Pancreas (tissue), 10 donors: ENCODE data around the gene NRTN. TPM values are rescaled to one million over a fixed set of nuclear protein-coding genes. Genes with fewer than 3 reads are reported as not detected.
A peak's percentile ranks its signal among the peaks of the same experiment; 100 is the strongest.

ENCODE experiments used
- ATAC-seq, 4 donors: fragments of 200-7000 bp; cut with Tn5 transposase; one replicate each; pipeline versions ENCODE4 v1.8.0 to v1.9.1; 2020; ENCODE audit warnings: mild to moderate bottlenecking in 4 of 4, moderate library complexity in 4 of 4
- DNase-seq, 6 donors: peaks; one replicate each; pipeline ENCODE4 v3.0.0-alpha.2; 2020
- FAIRE-seq: peaks from 2 replicates; lab custom pipeline; 2012; peaks lifted over from hg19 to GRCh38; lab: Jason Lieb, UNC
- H3K27ac ChIP-seq, 4 donors: fragments of 200-600 bp; sonication (generic); 1 replicate in 3 of 4; 2 replicates in 1 of 4; pipeline versions ENCODE4 v1.5.0 to v1.8.0; 2020
- H3K27me3 ChIP-seq, 4 donors: fragments of 200-600 bp; one replicate each; pipeline ENCODE4 v1.8.0; 2021
- H3K36me3 ChIP-seq, 3 donors: fragments of 200-600 bp; sonication (generic) in 1 of 3; one replicate each; pipeline versions ENCODE4 v1.5.0 to v1.8.0; 2020 to 2021
- H3K4me1 ChIP-seq, 3 donors: fragments of 200-600 bp; one replicate each; pipeline ENCODE4 v1.8.0; 2021
- H3K4me3 ChIP-seq, 4 donors: fragments of 200-600 bp; sonication (generic) in 2 of 4; one replicate each; pipeline versions ENCODE4 v1.5.0 to v1.8.0; 2020 to 2021
- H3K9me3 ChIP-seq, 4 donors: fragments of 200-600 bp; one replicate each; pipeline ENCODE4 v1.8.0; 2021
- whole genome bisulfite sequencing, 2 donors: extraction: QIAGEN DNeasy Blood & Tissue Kit; methylation state at CpG; one replicate each; pipeline ENCODE4 v1.1.7; 2013; 5-methylcytosine and 5-hydroxymethylcytosine counted together
- intact Hi-C, 3 donors: fragments of 100-400 bp; cut with DNase I; formaldehyde crosslinking; loops; one replicate each; pipeline versions ENCODE4 v1.11.1 to v1.14.2; 2022
- polyA plus RNA-seq, 2 donors: library from polyadenylated mRNA; stranded (reverse); fragments of 200-250 nt; gene quantifications; one replicate each; pipeline ENCODE4 v1.2.3, GENCODE V29; 2013
- total RNA-seq, 6 donors: library from RNA; stranded (reverse); fragmentation: NEBNext Ultra II Directional in 4 of 6; extraction: Animal tissue kit (Norgen Biotek cat#: 25700) in 4 of 6; gene quantifications; one replicate each; pipeline versions ENCODE4 v1.2.1 to v1.2.4, GENCODE V29; 2021 to 2023
- TF ChIP-seq, protein P1 (sequence below), 4 donors: fragments of 200-600 bp; sonication (generic) in 3 of 4; IDR thresholded peaks; one replicate each; pipeline versions ENCODE4 v1.5.0 to v1.8.0; 2021; ENCODE audit warnings: antibody characterized with exemption in 4 of 4
- donor health status: healthy with polysubstance abuse.
- donor health status: DM: no; HTN: no; CAD: no; lungs with moderate emphysema.
- donor health status: DM: no; HTN: no; CAD: no.
- donor health status: control.
- donor health status: control.
- donor health status: Bipolar disorder and iron deficiency.
- donor health status: DM: yes; HTN: yes; CAD: no.
- donor health status: DM: no; HTN: no; CAD: no.
- donor health status: DM: no; HTN: no; CAD: no.
- donor health status: DM: yes; HTN: yes; CAD: no.

Gene NRTN
- total and polyA plus RNA-seq, 8 donors = 5.0 to 15.2 (median 9.8) TPM

DNA sequence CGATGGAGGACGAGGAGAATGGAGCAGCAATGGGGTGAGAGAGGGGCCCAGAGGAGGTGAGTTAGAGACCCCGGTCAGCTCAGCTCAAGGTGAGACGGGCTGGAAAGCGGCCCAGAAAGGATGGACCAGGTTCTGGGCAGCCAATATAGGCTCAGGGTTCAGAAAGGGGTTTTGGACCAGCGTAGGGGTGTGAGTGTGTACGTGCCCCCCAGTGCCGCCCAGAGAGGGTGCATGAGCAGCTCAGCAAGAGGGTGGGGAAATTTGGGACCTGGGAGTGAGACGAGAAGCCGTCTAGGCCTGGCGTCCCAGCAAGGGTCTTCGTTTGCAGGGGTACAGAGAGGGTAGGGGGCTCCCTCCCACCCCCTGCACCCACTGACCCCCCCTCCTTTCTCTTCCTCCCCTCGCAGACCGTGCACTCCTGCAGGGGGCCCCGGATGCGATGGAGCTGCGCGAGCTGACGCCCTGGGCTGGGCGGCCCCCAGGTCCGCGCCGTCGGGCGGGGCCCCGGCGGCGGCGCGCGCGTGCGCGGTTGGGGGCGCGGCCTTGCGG, 22.5 kb downstream of the NRTN start:
- peaks cover 1 to 14% (median 2%) of the 10 kb centered on the region in 3 donors for H3K4me1 ChIP-seq
- 25 to 35% methylated on average over 25 to 37 of the region's 37 CpGs for WGBS, 2 donors
- H3K27ac ChIP-seq = peak overlapping the region; percentile 38 to 76 (median 47)
- intact Hi-C loops = no loop called here
- H3K36me3 ChIP-seq = no peaks in the 10 kb centered on the region
- TF ChIP-seq, protein P1, sequence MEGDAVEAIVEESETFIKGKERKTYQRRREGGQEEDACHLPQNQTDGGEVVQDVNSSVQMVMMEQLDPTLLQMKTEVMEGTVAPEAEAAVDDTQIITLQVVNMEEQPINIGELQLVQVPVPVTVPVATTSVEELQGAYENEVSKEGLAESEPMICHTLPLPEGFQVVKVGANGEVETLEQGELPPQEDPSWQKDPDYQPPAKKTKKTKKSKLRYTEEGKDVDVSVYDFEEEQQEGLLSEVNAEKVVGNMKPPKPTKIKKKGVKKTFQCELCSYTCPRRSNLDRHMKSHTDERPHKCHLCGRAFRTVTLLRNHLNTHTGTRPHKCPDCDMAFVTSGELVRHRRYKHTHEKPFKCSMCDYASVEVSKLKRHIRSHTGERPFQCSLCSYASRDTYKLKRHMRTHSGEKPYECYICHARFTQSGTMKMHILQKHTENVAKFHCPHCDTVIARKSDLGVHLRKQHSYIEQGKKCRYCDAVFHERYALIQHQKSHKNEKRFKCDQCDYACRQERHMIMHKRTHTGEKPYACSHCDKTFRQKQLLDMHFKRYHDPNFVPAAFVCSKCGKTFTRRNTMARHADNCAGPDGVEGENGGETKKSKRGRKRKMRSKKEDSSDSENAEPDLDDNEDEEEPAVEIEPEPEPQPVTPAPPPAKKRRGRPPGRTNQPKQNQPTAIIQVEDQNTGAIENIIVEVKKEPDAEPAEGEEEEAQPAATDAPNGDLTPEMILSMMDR (IDR thresholded peaks at IDR 0.05) = no peak
- peak overlapping the region in 2 of 4 donors; percentile 29 to 41 for H3K4me3 ChIP-seq
- DNase-seq = peak in 4 of 6 donors; percentile 26 to 68 (median 48)
- no peak for ATAC-seq
- no peak for FAIRE-seq
- H3K27me3 ChIP-seq = no peaks in the 10 kb centered on the region
- H3K9me3 ChIP-seq = no peaks in the 10 kb centered on the region

DNA sequence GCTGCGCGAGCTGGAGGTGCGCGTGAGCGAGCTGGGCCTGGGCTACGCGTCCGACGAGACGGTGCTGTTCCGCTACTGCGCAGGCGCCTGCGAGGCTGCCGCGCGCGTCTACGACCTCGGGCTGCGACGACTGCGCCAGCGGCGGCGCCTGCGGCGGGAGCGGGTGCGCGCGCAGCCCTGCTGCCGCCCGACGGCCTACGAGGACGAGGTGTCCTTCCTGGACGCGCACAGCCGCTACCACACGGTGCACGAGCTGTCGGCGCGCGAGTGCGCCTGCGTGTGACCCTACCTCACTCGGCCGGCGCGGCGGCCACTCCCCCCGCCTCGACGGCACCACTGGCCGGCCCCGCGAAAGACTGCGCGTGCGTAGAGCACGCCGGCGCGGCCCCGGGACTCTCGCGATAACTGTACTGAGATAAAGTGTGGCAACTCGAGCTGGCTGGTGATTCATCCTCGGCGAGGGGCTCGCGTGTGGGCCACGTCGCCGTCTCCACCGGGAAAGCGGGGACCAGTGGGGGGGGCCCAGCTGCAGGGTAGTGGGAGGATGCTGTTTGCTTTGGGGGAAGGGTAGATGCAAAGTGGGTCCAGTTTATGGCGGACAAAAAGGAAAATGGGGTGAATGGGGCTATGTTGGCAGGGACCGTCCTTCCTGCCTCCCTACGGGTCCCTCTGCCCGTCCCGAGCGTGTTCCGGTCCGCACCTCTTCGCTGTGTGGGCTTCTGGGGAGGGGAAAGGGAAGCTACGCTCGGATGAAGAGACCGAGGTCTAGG, 23.2 kb downstream of the NRTN start:
- TF ChIP-seq, protein P1 (IDR thresholded peaks at IDR 0.05) = no peak
- H3K4me1 ChIP-seq = peaks cover 0 to 12% (median 0%) of the 10 kb centered on the region in 3 donors
- no peaks in the 10 kb centered on the region for H3K9me3 ChIP-seq
- peak; percentile 86 to 94 (median 90) for DNase-seq
- H3K4me3 ChIP-seq = peak overlapping the region in 3 of 4 donors; percentile 26 to 41 (median 29)
- ATAC-seq = peak; percentile 74 to 82 (median 82)
- intact Hi-C loops = no loop called here
- H3K27ac ChIP-seq = peak overlapping the region; percentile 32 to 76 (median 38)
- no peaks in the 10 kb centered on the region for H3K36me3 ChIP-seq
- WGBS, 2 donors = 24 to 28% methylated on average over 43 to 91 of the region's 91 CpGs
- no peak for FAIRE-seq
- no peaks in the 10 kb centered on the region for H3K27me3 ChIP-seq

DNA sequence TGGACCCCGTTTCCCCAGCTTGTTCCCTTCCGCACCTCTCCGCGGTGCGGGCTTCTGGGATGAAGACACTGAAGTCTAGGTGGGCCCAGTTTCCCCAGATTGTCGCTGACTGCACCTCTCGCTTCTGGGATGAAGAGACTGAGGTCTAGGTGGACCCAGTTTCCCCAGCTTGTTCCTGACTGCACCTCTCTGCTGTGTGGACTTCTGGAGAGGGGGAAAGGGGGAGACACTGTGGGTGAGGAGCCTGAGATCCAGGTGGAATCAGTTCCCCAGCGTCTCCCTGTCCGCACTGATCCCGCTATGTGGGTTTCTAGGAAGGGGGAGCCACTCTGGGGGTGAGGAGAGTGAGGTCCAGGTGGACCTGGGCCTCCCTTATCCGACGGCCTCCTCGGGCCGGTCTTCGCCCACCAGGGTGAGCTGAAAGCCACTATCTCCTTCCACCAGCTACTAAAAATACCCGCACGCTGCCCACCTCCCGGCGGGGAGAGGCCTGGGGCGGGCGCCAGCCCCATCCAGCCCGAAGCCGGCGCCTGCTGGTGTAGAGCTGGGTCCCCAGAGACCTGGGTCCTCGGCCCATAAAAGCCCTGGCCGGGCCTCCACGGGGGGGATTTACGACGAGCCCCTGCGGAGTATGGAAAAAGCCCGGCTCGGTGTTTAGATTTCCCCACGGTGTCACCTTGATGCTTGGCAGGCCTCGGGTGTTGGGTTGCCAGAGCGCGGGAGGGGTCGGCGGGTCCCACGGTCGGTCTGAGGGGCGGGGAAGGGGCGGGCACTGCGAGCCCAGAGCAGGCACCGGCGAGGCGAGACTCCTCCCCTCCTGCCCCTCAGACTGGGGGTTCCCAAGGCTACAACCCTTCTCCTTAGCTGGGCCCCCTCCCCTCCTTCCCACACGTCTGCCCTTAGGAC, 24.0 kb downstream of the NRTN start:
- TF ChIP-seq, protein P1 (IDR thresholded peaks at IDR 0.05) = no peak
- Histone ChIP-seq H3K9me3 (no peaks in the 10 kb centered on the region), H3K4me3 (peak overlapping the region in 3 of 4 donors; percentile 26 to 41 (median 29)), H3K27ac (peak overlapping the region; percentile 32 to 76 (median 38)), H3K36me3 (no peaks in the 10 kb centered on the region), H3K27me3 (no peaks in the 10 kb centered on the region), H3K4me1 (peaks cover 0 to 12% (median 0%) of the 10 kb centered on the region in 3 donors)
- 18 to 32% methylated on average over 43 to 47 of the region's 47 CpGs for WGBS, 2 donors
- DNase-seq (peak in 4 of 6 donors; percentile 45 to 74 (median 60)), ATAC-seq (peak in 3 of 4 donors; percentile 2 to 11 (median 4)), FAIRE-seq (no peak)
- intact Hi-C loops = no loop called here

DNA sequence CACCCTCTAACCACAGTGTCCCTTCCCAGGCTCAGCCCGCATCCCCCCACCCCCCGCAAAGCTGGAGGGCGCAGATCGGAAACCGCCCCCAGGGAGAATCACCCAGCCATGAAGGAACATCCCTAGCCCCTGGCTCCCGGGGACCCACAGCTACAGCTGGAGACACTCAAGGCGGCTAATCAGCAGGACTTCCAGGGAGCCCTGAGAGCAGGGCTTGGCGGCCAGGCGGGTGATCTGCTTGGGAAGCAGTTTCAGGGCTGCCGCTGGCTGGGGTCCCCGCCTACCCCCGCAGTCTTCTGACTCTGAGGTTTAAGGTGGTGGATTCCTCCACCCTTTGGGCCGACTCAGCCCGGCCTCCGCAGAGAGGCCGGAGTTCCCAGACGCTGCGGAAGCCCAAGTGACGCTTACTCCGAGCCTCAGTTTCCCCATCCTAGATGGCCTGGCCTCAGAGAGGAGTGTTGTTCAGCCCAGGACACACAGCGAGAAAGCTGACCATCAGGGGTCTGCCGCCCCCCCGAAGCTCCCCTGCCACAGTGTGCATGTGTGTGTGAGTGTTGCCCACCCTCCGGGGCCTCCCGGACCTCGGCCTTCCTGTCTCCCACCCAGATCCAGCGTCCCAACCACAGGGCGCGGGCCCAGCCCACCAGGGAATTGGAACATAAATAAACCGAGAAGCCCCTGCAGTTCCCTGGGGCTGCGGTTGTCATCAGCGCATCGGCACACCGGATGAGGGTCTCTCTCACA, 24.9 kb downstream of the NRTN start:
- peak in 2 of 6 donors; percentile 41 to 81 for DNase-seq
- intact Hi-C loops = no loop called here

More for the DNA sequence above, 24.9 kb downstream of the NRTN start:
- no peaks in the 10 kb centered on the region for H3K36me3 ChIP-seq
- no peaks in the 10 kb centered on the region for H3K27me3 ChIP-seq
- TF ChIP-seq, protein P1 (IDR thresholded peaks at IDR 0.05) = no peak
- no peak for ATAC-seq
- WGBS, 2 donors = 79 to 82% methylated on average over 32 to 34 of the region's 34 CpGs
- peak overlapping the region in 1 of 4 donors; percentile 16 for H3K27ac ChIP-seq
- no peaks in the 10 kb centered on the region for H3K9me3 ChIP-seq
- peaks cover 0 to 12% (median 0%) of the 10 kb centered on the region in 3 donors for H3K4me1 ChIP-seq
- no peak overlapping the region for H3K4me3 ChIP-seq
- no peak for FAIRE-seq
